Endothelial cell of umbilical vein (primary cell): ENCODE data around the gene PTPRT. TPM values are rescaled to one million over a fixed set of nuclear protein-coding genes. Genes with fewer than 3 reads are reported as not detected.

Experiments
- BruUV-seq: library from RNA; stranded (reverse); fragments of 400-500 nt; replicated peaks from 2 replicates; lab custom pipeline; 2021; lab: Mats Ljungman, UMichigan
- CTCF ChIA-PET: fragments of 300-600, 350-600 bp; sonication (Branson Sonifier 250); formaldehyde crosslinking; loops from one replicate; lab custom pipeline; 2021; ENCODE audit warnings: antibody characterized with exemption, inconsistent platforms; lab: Charles Lee
- POLR2A ChIA-PET: fragments of 300-600, 350-600 bp; sonication (Branson Sonifier 250); formaldehyde crosslinking; loops from one replicate; lab custom pipeline; 2021; ENCODE audit warnings: antibody characterized with exemption, inconsistent platforms; lab: Charles Lee
- DNase-seq: peaks from one replicate; pipeline ENCODE4 v3.0.0-alpha.2; 2011; ENCODE audit warnings: low read depth, low spot score
- FAIRE-seq: peaks from 2 replicates; lab custom pipeline; 2011; peaks lifted over from hg19 to GRCh38; lab: Jason Lieb, UNC
- H2AFZ ChIP-seq: 2 replicates; pipeline ENCODE4 v1.6.0; 2012; ENCODE audit warnings: low read depth, low read length, control low read depth, inconsistent platforms
- H3K27ac ChIP-seq: 2 replicates; pipeline ENCODE4 v1.5.1; 2011; ENCODE audit warnings: low read depth, mild to moderate bottlenecking, control low read depth, low read length, moderate library complexity; ENCODE audit not compliant: insufficient read depth
- H3K27me3 ChIP-seq, 2 experiments: 2 replicates each; pipeline versions ENCODE4 v1.6.0 to v1.6.1; 2011; ENCODE audit warnings: low read length in 2 of 2, mixed read lengths in 1 of 2; ENCODE audit not compliant: control insufficient read depth in 2 of 2, insufficient read depth in 2 of 2
- H3K36me3 ChIP-seq, 2 experiments: 2 replicates in 1 of 2; 3 replicates in 1 of 2; pipeline ENCODE4 v1.5.1; 2011; ENCODE audit warnings: low read length in 2 of 2, mild to moderate bottlenecking in 1 of 2, moderate library complexity in 1 of 2; ENCODE audit not compliant: control insufficient read depth in 2 of 2, insufficient read depth in 2 of 2; ENCODE audit errors: extremely low read depth in 1 of 2
- H3K4me1 ChIP-seq: 3 replicates; pipeline ENCODE4 v1.5.1; 2011; ENCODE audit warnings: mild to moderate bottlenecking, low read length; ENCODE audit not compliant: control insufficient read depth, insufficient read depth; ENCODE audit errors: extremely low read depth
- H3K4me2 ChIP-seq: 2 replicates; pipeline ENCODE4 v1.6.1; 2011; ENCODE audit warnings: low read length, control low read depth, mixed read lengths; ENCODE audit not compliant: insufficient read depth
- H3K4me3 ChIP-seq, 3 experiments: fragments of 200-600 bp in 1 of 3; sonication (generic), shearing (Covaris generic) in 1 of 3; replicated peaks in 1 of 3; 2 replicates each; pipeline ENCODE4 v1.5.1; 2011 to 2016; ENCODE audit warnings: control low read depth in 3 of 3, low read length in 3 of 3, mild to moderate bottlenecking in 2 of 3, inconsistent platforms in 1 of 3, low read depth in 1 of 3, moderate library complexity in 1 of 3; ENCODE audit not compliant: insufficient read depth in 1 of 3
- H3K79me2 ChIP-seq: 2 replicates; pipeline ENCODE4 v1.6.0; 2012; ENCODE audit warnings: low read length, inconsistent platforms; ENCODE audit not compliant: control insufficient read depth, insufficient read depth
- H3K9ac ChIP-seq: replicated peaks from 2 replicates; pipeline ENCODE3; 2011; ENCODE audit warnings: low read length, control low read depth; ENCODE audit not compliant: insufficient read depth; ENCODE audit errors: extremely low read depth
- H3K9me1 ChIP-seq: replicated peaks from 3 replicates; pipeline ENCODE4 v1.6.0; 2011; ENCODE audit warnings: mild to moderate bottlenecking, low read length; ENCODE audit not compliant: control insufficient read depth, insufficient read depth; ENCODE audit errors: extremely low read depth
- H3K9me3 ChIP-seq: replicated peaks from 2 replicates; pipeline ENCODE4 v1.5.1; 2012; ENCODE audit warnings: low read length, inconsistent platforms; ENCODE audit not compliant: control insufficient read depth, insufficient read depth
- H4K20me1 ChIP-seq: replicated peaks from 2 replicates; pipeline ENCODE3; 2011; ENCODE audit warnings: mild to moderate bottlenecking, low read length; ENCODE audit not compliant: control insufficient read depth, insufficient read depth; ENCODE audit errors: extremely low read depth
- CTCF ChIP-seq, 2 donors: IDR thresholded peaks; 1 replicate in 1 of 2; 2 replicates in 1 of 2; pipeline ENCODE4 v1.5.1; 2011; ENCODE audit warnings: low read length in 2 of 2, mild to moderate bottlenecking in 2 of 2, moderate library complexity in 2 of 2, control low read depth in 1 of 2, inconsistent platforms in 1 of 2, low read depth in 1 of 2; ENCODE audit not compliant: insufficient read depth in 1 of 2; ENCODE audit errors: extremely low read depth in 1 of 2
- EZH2 ChIP-seq: IDR thresholded peaks from 2 replicates; pipeline ENCODE4 v1.6.1; 2012; ENCODE audit warnings: borderline replicate concordance, low read depth, mild to moderate bottlenecking, moderate library complexity, low read length, inconsistent platforms; ENCODE audit not compliant: severe bottlenecking
- FOS ChIP-seq: IDR thresholded peaks from 2 replicates; pipeline ENCODE4 v1.6.1; 2011; ENCODE audit warnings: mild to moderate bottlenecking, low read length, moderate library complexity, borderline replicate concordance; ENCODE audit not compliant: insufficient read depth
- GATA2 ChIP-seq: IDR thresholded peaks from 2 replicates; pipeline ENCODE4 v1.7.0; 2011; ENCODE audit warnings: low read depth, mild to moderate bottlenecking, moderate library complexity, mixed read lengths, low read length; ENCODE audit not compliant: insufficient read length, insufficient read depth
- JUN ChIP-seq: IDR thresholded peaks from 2 replicates; pipeline ENCODE4 v1.6.1; 2011; ENCODE audit warnings: borderline replicate concordance, low read depth; ENCODE audit not compliant: insufficient read length, insufficient read depth
- MAX ChIP-seq: IDR thresholded peaks from 2 replicates; pipeline ENCODE4 v1.6.1; 2011; ENCODE audit not compliant: insufficient read depth, insufficient read length
- MYC ChIP-seq: IDR thresholded peaks from one replicate; pipeline ENCODE4 v1.6.1; 2011; ENCODE audit warnings: mild to moderate bottlenecking, low read depth, low read length
- POLR2A ChIP-seq: IDR thresholded peaks from 2 replicates; pipeline ENCODE4 v1.6.1; 2012; ENCODE audit warnings: low read depth, mild to moderate bottlenecking, control low read depth, low read length
- POLR2AphosphoS5 ChIP-seq: IDR thresholded peaks from 2 replicates; pipeline ENCODE4 v1.6.1; 2012; ENCODE audit warnings: low read depth, mild to moderate bottlenecking, control low read depth, low read length, moderate library complexity; ENCODE audit not compliant: insufficient read depth
- dilution Hi-C: fragments of 300-500 bp; cut with MboI; formaldehyde crosslinking; loops from one replicate; pipeline ENCODE4 v1.15.0; 2019; ENCODE audit warnings: low sequenced_read_pairs; ENCODE audit not compliant: extremely low pct_ligation_motif_present
- intact Hi-C: fragments of 100-400 bp; cut with micrococcal nuclease; formaldehyde crosslinking; loops from one replicate; pipeline ENCODE4 v1.10.0; 2022
- polyA plus RNA-seq, 4 experiments: library from polyadenylated mRNA; depleted of rRNA in 3 of 4; stranded (reverse) in 3 of 4; unstranded in 1 of 4; fragments of >200 nt; gene quantifications; 2 replicates each; pipeline versions ENCODE4 v1.2.1 to v1.2.3, GENCODE V29; 2011 to 2012; ENCODE audit warnings: missing spikeins in 1 of 4
- total RNA-seq: library from RNA; stranded (reverse); gene quantifications from 2 replicates; pipeline ENCODE4 v1.2.3, GENCODE V29; 2021

The PTPRT gene
- total and polyA plus RNA-seq, 2 donors (not counting 3 experiments of a cell fraction or from before 2014, with no cell fraction given) = not detected

GRCh38 chr20:42544926-42545325 is 644.8 kb downstream of the PTPRT start:
- H3K4me3 ChIP-seq = no peak overlapping the region
- no peak overlapping the region for H3K27ac ChIP-seq
- no peaks in the 10 kb centered on the region for H4K20me1 ChIP-seq
- CTCF ChIA-PET = no interaction called here
- no peaks in the 10 kb centered on the region for H3K79me2 ChIP-seq
- no peaks in the 10 kb centered on the region for H3K9me3 ChIP-seq
- no peaks in the 10 kb centered on the region for H3K36me3 ChIP-seq
- no peak for TF ChIP-seq GATA2
- BruUV-seq = no TSS peak
- no peaks in the 10 kb centered on the region for H3K9me1 ChIP-seq
- H3K4me1 ChIP-seq = no peaks in the 10 kb centered on the region
- no peak overlapping the region for H2AFZ ChIP-seq
- FAIRE-seq = no peak
- no peak for DNase-seq
- dilution Hi-C loops = no loop called here
- H3K27me3 ChIP-seq = no peaks in the 10 kb centered on the region
- no peak overlapping the region for H3K9ac ChIP-seq
- intact Hi-C loops = no loop called here
- H3K4me2 ChIP-seq = no peak overlapping the region
- POLR2A ChIA-PET = no interaction called here

- ChIA-PET POLR2A (no interaction called here), CTCF (no interaction called here)
- DNase-seq = no peak
- no peak overlapping the region for H2AFZ ChIP-seq
- H3K27me3 ChIP-seq = no peaks in the 10 kb centered on the region
- H3K4me1 ChIP-seq = no peaks in the 10 kb centered on the region
- peaks cover 2% of the 10 kb centered on the region for H3K9me3 ChIP-seq
- H3K79me2 ChIP-seq = no peaks in the 10 kb centered on the region
- dilution Hi-C loops = no loop called here
- no peak overlapping the region for H3K9ac ChIP-seq
- H3K4me3 ChIP-seq = no peak overlapping the region
- TF ChIP-seq POLR2AphosphoS5 = no peak
- no peak for TF ChIP-seq GATA2
- no peak for TF ChIP-seq FOS
- TF ChIP-seq JUN = no peak
- no peak for TF ChIP-seq MYC
- TF ChIP-seq POLR2A = no peak
- no peak for TF ChIP-seq MAX
- TF ChIP-seq CTCF (IDR thresholded peaks at IDR 0.05; ENCODE audit: extremely low read depth in 1 of 2, insufficient read depth in 1 of 2, low read depth in 1 of 2, low read length in 2 of 2) = no peak
- no peak for TF ChIP-seq EZH2
- no peak overlapping the region for H3K27ac ChIP-seq
- no peak overlapping the region for H3K4me2 ChIP-seq
- H3K9me1 ChIP-seq = no peaks in the 10 kb centered on the region
- no peak for FAIRE-seq
- intact Hi-C loops = no loop called here
- H3K36me3 ChIP-seq = no peaks in the 10 kb centered on the region
- H4K20me1 ChIP-seq = no peaks in the 10 kb centered on the region
- no TSS peak for BruUV-seq
These were observed 656.9 kb downstream of the PTPRT start for GRCh38 chr20:42532831-42533230.
